Activated CD4-positive, alpha-beta T cell treated with anti-CD3 and anti-CD28 coated beads, Interleukin-2, Interleukin-4, amounts not matched to agents 100 ng/mL and 50 ng/mL, durations not matched to agents 16 hours and 8 hours (primary cell): Measurements from ENCODE around the gene SLC34A1.
"Not testable (repeated sequence)": the region's sequence is repeated elsewhere in the genome, so short reads cannot be mapped to it uniquely, and the experiment has no call there.

ENCODE experiments used
- DNase-seq: peaks from one replicate; pipeline ENCODE4 v3.0.0-alpha.2; 2020; ENCODE audit warnings: low spot score

SLC34A1 gene

GRCh38 chr5:177355162-177355867 is 28.9 kb upstream of the SLC34A1 start:
- no peak for DNase-seq

- DNase-seq = no peak
These were observed 28.4 kb upstream of the SLC34A1 start for GRCh38 chr5:177355868-177356168.

DNA sequence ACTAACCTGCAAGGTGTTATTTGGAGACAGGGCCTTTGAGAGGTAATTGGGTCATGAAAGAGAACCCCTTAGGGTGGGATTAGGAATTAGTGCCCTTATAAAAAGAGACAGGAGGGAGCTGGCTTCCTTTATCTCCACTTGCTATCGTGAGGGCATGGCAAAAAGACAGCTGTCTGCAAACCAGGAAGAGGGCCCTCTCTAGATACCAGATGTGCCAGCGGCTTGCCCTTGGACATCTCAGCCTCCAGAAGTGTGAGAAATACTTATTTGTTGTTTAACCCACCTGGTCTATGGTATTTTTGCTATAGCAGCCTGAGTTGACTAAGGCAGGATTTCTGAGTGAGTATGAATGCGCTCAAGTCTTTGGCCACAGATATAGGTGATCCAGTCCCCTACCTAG is 27.5 kb upstream of the SLC34A1 start:
- no peak for DNase-seq

GRCh38 chr5:177357146-177357458 is 27.1 kb upstream of the SLC34A1 start:
- no peak for DNase-seq

DNA sequence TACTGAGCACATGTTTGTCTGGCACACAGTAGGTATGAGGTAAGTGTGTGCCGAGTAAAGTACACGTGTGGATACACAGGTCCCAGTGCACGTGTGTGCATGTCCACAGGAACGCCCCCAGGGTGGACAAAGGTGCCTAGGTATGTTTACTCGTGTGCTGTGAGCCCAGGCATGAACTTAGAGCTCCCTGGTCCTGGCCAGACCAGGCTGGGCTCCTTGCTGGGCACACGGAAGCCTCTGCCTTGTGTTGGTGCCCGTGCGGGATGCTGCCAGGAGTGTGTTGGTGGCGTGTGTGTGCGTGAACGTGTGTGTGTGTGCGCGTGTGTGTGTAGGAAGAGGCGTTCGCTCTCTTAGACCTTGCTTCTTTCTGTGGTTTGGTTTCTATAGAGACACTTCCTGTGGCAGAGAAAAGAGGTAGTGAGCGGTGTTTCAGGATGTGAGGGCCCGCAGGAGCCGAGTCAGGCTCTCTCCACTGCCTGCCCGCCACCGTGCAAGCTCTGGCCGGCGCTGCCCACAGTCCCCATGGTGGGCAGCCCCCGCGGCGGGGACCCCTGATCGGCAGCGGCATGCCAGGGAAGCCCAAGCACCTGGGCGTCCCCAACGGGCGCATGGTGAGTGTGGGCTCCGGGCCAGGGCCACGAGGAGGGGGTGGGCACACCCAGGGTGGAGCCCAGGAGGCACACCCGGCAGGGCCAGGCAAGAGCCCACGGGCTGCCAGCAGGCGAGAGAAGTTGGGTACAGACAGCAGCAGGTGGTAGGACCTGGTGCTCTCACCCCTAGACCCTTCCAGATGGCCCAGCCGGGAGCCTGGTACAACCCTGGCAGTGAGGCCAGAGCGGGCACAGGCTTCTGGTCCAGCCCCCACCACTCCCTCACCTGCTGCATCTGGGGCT is 26.5 kb upstream of the SLC34A1 start, which contains the start of gene RGS14:
RGS14 (plus strand) TSS at position 466 of the 893 bp plus-strand sequence; CDS start at position 567, 101 bp downstream.
- DNase-seq = peak; percentile 91

DNA sequence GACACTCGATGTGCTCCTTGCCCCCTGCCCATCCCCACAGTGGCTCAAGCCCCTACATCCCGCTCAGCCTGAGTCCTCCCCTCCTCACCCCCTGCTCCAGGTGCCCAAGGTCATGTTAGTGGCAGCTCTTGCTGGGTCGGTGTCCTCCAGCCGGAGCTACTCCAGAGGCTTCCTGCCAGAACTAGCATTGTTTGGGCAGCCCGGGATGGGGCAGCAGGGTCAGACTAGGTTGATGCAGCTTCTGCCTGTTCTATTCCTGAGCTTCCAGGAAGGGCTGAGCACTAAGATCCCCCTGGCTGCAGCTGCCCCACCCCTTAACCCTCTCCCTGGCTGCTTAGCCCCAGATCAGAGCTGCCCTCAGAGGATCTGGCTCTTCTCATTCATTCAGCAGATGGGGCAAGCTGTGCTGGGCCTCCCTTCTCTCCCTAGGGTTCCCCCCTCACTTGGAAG is 25.8 kb upstream of the SLC34A1 start:
- DNase-seq = no peak

GRCh38 chr5:177359451-177359851 is 24.8 kb upstream of the SLC34A1 start:
- DNase-seq = no peak

DNA sequence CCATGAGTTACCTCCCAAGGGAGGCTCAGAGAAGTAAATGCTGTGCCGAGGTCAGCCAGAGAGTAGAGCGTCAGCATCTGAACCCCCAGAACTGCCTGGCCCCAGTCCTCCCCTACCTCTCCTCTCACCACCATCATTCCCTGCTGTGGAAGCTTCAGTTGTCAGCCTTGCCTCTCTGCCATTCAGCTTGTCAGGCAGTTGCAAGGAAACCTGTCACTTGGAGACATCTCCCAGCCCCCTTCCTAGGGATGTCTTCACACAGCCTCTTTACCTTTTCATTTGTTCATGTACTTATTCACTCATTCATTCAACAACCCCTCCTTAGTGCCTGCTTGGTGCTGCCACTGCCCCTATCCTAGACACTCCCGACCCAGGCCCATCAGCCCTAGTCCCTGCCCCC is 24.4 kb upstream of the SLC34A1 start:
- no peak for DNase-seq

DNA sequence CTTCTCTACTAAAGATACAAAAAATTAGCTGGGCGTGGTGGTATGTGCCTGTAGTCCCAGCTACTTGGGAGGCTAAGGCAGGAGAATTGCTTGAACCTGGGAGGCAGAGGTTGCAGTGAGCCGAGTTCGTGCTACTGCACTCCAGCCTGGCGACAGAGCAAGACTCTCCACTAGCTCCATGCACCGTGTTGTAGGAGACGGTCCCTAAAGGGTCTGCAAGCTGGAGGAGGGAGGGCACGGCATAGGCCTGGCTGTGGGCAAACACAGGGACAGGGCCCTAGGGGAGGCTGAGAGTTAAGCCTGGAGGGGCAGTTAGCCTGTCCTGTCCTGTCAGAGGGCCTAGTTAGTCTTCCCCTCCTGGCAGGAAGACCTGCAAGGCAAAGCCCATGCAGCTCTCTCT is 23.5 kb upstream of the SLC34A1 start:
- not testable (repeated sequence) for DNase-seq

- no peak for DNase-seq
These were observed 22.6 kb upstream of the SLC34A1 start for GRCh38 chr5:177361418-177362291.

DNA sequence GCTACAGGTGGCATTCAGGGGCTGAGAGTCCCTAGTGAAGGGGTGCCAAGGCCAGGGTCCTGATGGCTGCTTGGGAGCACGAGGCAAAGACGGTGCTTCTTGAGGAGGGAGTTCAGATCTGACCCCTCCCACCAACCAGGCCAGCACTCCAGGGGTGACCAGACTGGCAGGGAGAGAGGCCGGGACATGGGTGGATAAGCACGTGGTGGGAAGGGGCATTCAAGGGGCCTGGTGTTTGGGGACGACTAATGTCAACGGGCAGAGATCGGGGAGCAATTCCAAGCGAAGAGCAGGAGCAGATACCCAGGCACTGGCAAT is 22.0 kb upstream of the SLC34A1 start:
- no peak for DNase-seq

DNA sequence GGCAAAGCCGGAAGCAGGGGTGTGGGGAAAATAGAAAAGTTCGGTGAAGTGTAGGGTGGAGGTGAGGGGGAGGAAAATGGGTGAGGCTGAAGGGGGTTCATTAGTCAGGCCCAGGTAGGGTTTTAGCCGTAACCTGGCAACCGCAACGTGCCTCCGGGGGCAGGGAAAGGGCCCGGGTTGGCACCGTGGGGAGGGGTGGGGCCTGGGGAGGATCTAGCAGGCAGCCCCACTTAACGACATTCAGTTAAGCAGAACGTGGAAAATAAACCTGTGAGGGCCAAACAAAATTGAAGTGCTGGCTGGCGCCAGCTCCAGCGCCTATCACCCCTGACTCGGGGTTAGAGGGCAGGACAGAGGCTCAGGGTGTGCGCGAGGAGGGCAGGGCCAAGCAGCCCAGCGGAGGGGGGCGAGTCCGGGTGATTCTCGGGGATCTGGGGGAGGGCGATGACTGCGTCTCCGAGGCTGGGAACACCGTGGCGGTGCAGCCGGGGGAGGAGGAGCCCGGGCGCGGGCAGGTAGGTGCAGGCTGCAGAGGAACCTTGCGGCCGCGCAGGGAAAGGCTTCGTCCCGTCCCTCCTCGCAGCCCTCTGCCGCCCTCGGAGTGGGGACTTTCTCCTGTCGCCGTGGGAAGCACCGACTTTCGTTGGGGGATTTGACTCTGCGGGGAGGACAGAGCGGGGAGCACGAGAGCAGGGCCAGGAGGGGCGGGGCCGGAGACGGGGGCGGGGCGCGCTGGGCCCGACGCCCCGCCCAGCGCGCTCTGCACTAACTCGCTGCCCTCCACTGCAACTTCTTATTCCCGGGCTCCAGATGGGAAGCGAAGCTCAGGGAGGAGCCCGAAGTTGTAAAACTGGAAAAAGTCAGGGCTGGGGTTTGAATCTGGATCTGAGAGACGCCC is 21.4 kb upstream of the SLC34A1 start:
- peak; percentile 55 for DNase-seq

GRCh38 chr5:177363565-177363964 is 20.7 kb upstream of the SLC34A1 start:
- no peak for DNase-seq

DNA sequence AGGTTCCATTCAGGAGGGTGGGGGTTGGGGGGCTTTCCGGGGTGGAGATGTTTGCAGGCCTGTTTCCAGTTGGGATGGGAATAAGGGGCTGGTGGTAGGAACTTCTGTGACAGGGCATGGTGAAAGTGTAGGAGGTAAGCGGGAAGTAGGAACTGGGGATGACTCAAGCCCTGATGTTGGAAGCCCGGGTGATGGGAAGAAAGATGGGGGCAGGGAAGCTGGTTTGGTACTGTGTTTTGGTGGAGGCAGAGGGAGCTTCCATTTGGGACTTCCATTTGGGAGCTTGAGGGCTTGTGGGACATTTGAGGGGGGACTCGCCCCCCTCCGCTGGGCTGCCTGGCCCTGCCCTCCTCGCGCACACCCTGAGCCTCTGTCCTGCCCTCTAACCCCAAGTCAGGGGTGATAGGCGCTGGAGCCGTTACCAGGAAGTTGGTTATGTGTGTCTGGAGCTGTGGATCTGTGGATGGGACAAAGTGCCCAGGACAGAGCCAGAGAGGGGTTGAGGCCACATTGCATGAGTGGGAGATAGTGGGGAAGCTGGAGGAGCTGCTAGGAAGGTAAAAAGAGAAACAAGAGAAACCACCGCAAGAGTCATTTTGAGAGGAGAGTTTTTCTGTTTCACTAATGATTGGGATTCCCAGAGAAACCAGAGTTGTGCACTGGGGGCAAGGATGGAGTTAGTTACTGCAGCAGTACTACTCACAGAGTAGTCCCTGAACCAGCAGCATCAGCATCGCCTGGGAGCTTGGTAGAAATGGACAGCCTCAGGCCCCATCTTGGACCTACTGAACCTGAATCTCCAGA is 19.9 kb upstream of the SLC34A1 start:
- peak; percentile 82 for DNase-seq

GRCh38 chr5:177365845-177366527 is 18.2 kb upstream of the SLC34A1 start:
- no peak for DNase-seq

DNA sequence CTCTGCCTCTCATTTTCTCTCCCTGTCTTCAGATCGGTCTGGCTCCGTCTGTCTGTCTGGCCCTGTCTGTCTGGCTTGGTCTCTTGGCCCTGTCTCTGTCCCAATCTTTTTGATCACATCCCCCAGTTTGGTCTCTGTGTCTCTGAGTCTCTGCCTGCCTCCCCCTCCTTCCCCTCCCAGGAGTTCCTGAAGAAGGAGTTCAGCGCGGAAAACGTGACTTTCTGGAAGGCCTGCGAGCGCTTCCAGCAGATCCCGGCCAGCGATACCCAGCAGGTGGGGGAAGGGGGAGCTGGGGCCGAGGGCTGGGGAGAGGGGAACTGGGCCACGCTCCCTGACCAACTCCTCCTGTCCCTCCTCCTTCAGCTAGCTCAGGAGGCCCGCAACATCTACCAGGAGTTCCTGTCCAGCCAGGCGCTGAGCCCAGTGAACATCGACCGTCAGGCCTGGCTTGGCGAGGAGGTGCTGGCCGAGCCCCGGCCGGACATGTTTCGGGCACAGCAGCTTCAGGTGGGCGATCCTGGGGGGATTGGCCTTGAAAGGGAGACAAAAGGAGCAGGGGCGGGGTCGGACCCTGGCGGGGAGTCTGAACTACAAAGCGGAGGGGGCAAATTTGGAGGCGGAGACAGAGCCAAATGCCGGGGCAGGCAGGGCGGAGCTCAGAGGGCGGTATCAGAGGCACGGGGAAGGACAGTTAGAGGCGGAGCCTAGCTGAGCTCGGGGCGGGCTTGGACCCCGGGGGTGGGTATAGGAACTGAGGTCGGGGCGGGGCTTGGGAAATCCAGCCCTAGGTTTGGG is 17.5 kb upstream of the SLC34A1 start:
- DNase-seq = no peak

GRCh38 chr5:177367323-177367848 is 16.8 kb upstream of the SLC34A1 start:
- no peak for DNase-seq

DNA sequence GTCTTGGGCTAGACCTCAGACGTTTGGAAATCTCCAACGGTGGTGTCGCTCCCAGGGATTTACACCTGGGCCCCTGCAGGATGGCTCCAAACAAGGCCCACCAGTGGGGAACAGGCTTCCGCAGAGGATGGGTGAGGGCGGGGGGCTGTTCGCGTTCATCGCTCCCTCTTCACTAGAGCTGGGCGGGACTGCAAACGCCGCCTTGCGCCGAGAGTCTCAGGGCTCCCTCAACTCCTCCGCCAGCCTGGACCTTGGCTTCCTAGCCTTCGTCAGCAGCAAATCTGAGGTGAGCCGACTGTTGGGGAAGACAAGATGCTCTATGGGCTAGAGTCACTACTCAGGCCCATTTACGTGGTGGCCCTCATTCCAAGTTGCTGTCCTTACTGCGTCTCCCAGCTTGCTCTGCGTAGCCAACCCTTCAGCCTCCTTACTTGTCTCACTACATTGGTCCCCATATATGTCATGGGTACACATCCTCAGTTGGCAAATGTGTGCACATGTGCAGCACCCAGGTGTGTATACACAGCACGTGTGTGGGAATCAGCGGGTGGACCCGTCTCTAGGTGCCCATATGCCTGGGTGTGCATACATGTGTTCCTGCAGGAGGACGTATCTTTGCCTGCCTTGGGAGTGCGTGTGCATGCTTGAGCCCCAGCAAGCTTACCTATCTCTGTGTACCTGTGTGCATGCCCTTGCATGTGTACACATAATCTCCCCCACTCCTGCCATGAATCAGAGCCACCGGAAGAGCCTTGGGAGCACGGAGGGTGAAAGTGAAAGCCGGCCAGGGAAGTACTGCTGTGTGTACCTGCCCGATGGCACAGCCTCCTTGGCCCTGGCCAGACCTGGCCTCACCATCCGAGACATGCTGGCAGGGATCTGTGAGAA is 16.0 kb upstream of the SLC34A1 start:
- no peak for DNase-seq
